Measurements from ENCODE around the gene SYNJ2.

SYNJ2 gene

GRCh38 chr6:157999168-158000051 is 17.7 kb downstream of the SYNJ2 start:
- DNase-seq (ENCODE audit: low read depth), result no peak

- DNase-seq (ENCODE audit: low read depth), result no peak
These were observed 19.1 kb downstream of the SYNJ2 start for GRCh38 chr6:158000530-158001307.

- no peak for DNase-seq (ENCODE audit: low read depth)
These were observed 20.7 kb downstream of the SYNJ2 start for GRCh38 chr6:158002249-158002950.

GRCh38 chr6:158002951-158003853 is 21.5 kb downstream of the SYNJ2 start:
- no peak for DNase-seq (ENCODE audit: low read depth)

- no peak for DNase-seq (ENCODE audit: low read depth)
These were observed 22.4 kb downstream of the SYNJ2 start for GRCh38 chr6:158003910-158004700.

GRCh38 chr6:158004701-158005095 is 23.0 kb downstream of the SYNJ2 start:
- no peak for DNase-seq (ENCODE audit: low read depth)

GRCh38 chr6:158005626-158006180 is 24.0 kb downstream of the SYNJ2 start:
- DNase-seq (ENCODE audit: low read depth), result no peak

GRCh38 chr6:158006331-158006730 is 24.7 kb downstream of the SYNJ2 start:
- no peak for DNase-seq (ENCODE audit: low read depth)

GRCh38 chr6:158006821-158007570 is 25.3 kb downstream of the SYNJ2 start:
- DNase-seq (ENCODE audit: low read depth), result no peak

- no peak for DNase-seq (ENCODE audit: low read depth)
These were observed 27.1 kb downstream of the SYNJ2 start for GRCh38 chr6:158008864-158009113.

- peak; percentile 87 for DNase-seq (ENCODE audit: low read depth)
These were observed 27.6 kb downstream of the SYNJ2 start for GRCh38 chr6:158009114-158009891.

GRCh38 chr6:158009935-158010585 is 28.4 kb downstream of the SYNJ2 start:
- DNase-seq (ENCODE audit: low read depth), result no peak

- no peak for DNase-seq (ENCODE audit: low read depth)
These were observed 29.2 kb downstream of the SYNJ2 start for GRCh38 chr6:158010591-158011477.

GRCh38 chr6:158011478-158011920 is 29.8 kb downstream of the SYNJ2 start:
- DNase-seq (ENCODE audit: low read depth), result no peak

GRCh38 chr6:158011980-158012566 is 30.4 kb downstream of the SYNJ2 start:
- no peak for DNase-seq (ENCODE audit: low read depth)

- DNase-seq (ENCODE audit: low read depth), result no peak
These were observed 32.3 kb downstream of the SYNJ2 start for GRCh38 chr6:158013904-158014504.

Data from CMK (cell line).